Neural cell (in vitro differentiated cells): ENCODE results near the gene GLA. TPM values are rescaled to one million over a fixed set of nuclear protein-coding genes. Genes with fewer than 3 reads are reported as not detected.

Source experiments
- H2AFZ ChIP-seq: fragments of 200-600, 300-800 bp; sonication (generic), shearing (Covaris generic); 2 replicates; pipeline ENCODE4 v1.6.0; 2014; ENCODE audit warnings: low read depth, mild to moderate bottlenecking, antibody characterized with exemption, low read length, moderate library complexity
- H3F3A ChIP-seq: fragments of 200-600 bp; shearing (Covaris generic); 2 replicates; pipeline ENCODE4 v1.6.1; 2016; ENCODE audit warnings: mild to moderate bottlenecking, moderate library complexity, mixed read lengths, antibody characterized with exemption, low read length; ENCODE audit not compliant: insufficient read depth, poor library complexity, severe bottlenecking
- H3K27ac ChIP-seq: fragments of 200-600, 300-800 bp; sonication (generic), shearing (Covaris generic); 2 replicates; pipeline ENCODE4 v1.5.1; 2014; ENCODE audit warnings: mild to moderate bottlenecking, low read length, moderate library complexity
- H3K27me3 ChIP-seq: fragments of 300-800, 200-600 bp; sonication (generic), shearing (Covaris generic); 2 replicates; pipeline ENCODE4 v1.6.0; 2014; ENCODE audit warnings: mild to moderate bottlenecking, low read depth, low read length, moderate library complexity; ENCODE audit not compliant: insufficient read depth
- H3K36me3 ChIP-seq: fragments of 300-800, 200-600 bp; sonication (generic), shearing (Covaris generic); 2 replicates; pipeline ENCODE4 v1.5.1; 2014; ENCODE audit warnings: mild to moderate bottlenecking, antibody characterized with exemption, low read length, moderate library complexity; ENCODE audit not compliant: insufficient read depth
- H3K4me2 ChIP-seq: fragments of 300-800, 200-600 bp; sonication (generic), shearing (Covaris generic); 2 replicates; pipeline ENCODE4 v1.6.0; 2014; ENCODE audit warnings: mild to moderate bottlenecking, low read length
- H3K4me3 ChIP-seq: fragments of 300-800, 200-600 bp; sonication (generic), shearing (Covaris generic); 2 replicates; pipeline ENCODE4 v1.5.1; 2014; ENCODE audit warnings: mild to moderate bottlenecking, low read length, moderate library complexity
- H3K79me2 ChIP-seq: fragments of 200-600 bp; shearing (Covaris generic); replicated peaks from 2 replicates; pipeline ENCODE4 v1.6.0; 2014; ENCODE audit warnings: mild to moderate bottlenecking, low read length, moderate library complexity; ENCODE audit not compliant: insufficient read depth
- H3K9ac ChIP-seq: fragments of 300-800, 200-600 bp; sonication (generic), shearing (Covaris generic); 2 replicates; pipeline ENCODE4 v1.6.1; 2016; ENCODE audit warnings: mild to moderate bottlenecking, low read length, mixed read lengths
- H3K9me2 ChIP-seq: fragments of 200-600 bp; shearing (Covaris generic); 2 replicates; pipeline ENCODE4 v1.6.1; 2016; ENCODE audit warnings: mild to moderate bottlenecking, low read length, mixed read lengths; ENCODE audit not compliant: insufficient read depth
- H3K9me3 ChIP-seq: fragments of 200-600, 300-800 bp; sonication (generic), shearing (Covaris generic); 2 replicates; pipeline ENCODE4 v1.6.1; 2016; ENCODE audit warnings: mild to moderate bottlenecking, mixed run types, low read length, moderate library complexity, mixed read lengths
- H4K20me1 ChIP-seq: fragments of 200-600 bp; shearing (Covaris generic); 2 replicates; pipeline ENCODE4 v1.6.1; 2016; ENCODE audit warnings: mild to moderate bottlenecking, mixed run types; ENCODE audit not compliant: insufficient read depth
- CTCF ChIP-seq: fragments of 450-650 bp; IDR thresholded peaks from 2 replicates; pipeline ENCODE4 v1.5.1; 2014; ENCODE audit warnings: antibody characterized with exemption, mild to moderate bottlenecking, moderate library complexity; ENCODE audit not compliant: poor library complexity, severe bottlenecking
- EP300 ChIP-seq: fragments of 450-650 bp; conservative IDR thresholded peaks from 2 replicates; pipeline ENCODE4 v1.6.1; 2014; ENCODE audit warnings: antibody characterized with exemption, mild to moderate bottlenecking, moderate library complexity; ENCODE audit not compliant: poor library complexity, severe bottlenecking
- EZH2 ChIP-seq: fragments of 200-600, 300-800 bp; shearing (Covaris generic), sonication (generic); IDR thresholded peaks from 2 replicates; pipeline ENCODE4 v1.6.1; 2014; ENCODE audit warnings: antibody characterized with exemption, low read length, borderline replicate concordance, mild to moderate bottlenecking; ENCODE audit not compliant: insufficient read depth, poor library complexity, severe bottlenecking
- MXI1 ChIP-seq: fragments of 450-650 bp; conservative IDR thresholded peaks from 2 replicates; pipeline ENCODE4 v1.6.1; 2014; ENCODE audit warnings: antibody characterized with exemption, mild to moderate bottlenecking; ENCODE audit not compliant: poor library complexity, severe bottlenecking
- POLR2AphosphoS5 ChIP-seq: IDR thresholded peaks from 2 replicates; pipeline ENCODE4 v1.6.1; 2012
- RAD21 ChIP-seq: fragments of 450-650 bp; conservative IDR thresholded peaks from 2 replicates; pipeline ENCODE4 v1.6.1; 2014; ENCODE audit warnings: antibody characterized with exemption, mild to moderate bottlenecking, moderate library complexity
- REST ChIP-seq: IDR thresholded peaks from 2 replicates; pipeline ENCODE4 v1.6.1; 2012; ENCODE audit warnings: borderline replicate concordance
- SMC3 ChIP-seq: fragments of 450-650 bp; conservative IDR thresholded peaks from 2 replicates; pipeline ENCODE4 v1.6.1; 2014; ENCODE audit warnings: antibody characterized with exemption, mild to moderate bottlenecking, moderate library complexity; ENCODE audit not compliant: poor library complexity
- TAF1 ChIP-seq: IDR thresholded peaks from 2 replicates; pipeline ENCODE4 v1.6.1; 2012; ENCODE audit warnings: low read depth
- polyA plus RNA-seq: library from polyadenylated mRNA; depleted of rRNA; stranded (reverse); fragments of >200 nt; gene quantifications from 2 replicates; pipeline ENCODE4 v1.2.3, GENCODE V29; 2014

The GLA gene
- polyA plus RNA-seq, 1 donor from 2014 or later: 39.0 TPM

- TF ChIP-seq CTCF (no peak), REST (no peak), POLR2AphosphoS5 (no peak), MXI1 (no peak), SMC3 (no peak), EP300 (no peak), TAF1 (no peak), EZH2 (no peak), RAD21 (no peak)
- H3K9me3 ChIP-seq: no peaks in the 10 kb centered on the region
- no peaks in the 10 kb centered on the region for H3K36me3 ChIP-seq
- H3K79me2 ChIP-seq: no peaks in the 10 kb centered on the region
- no peak overlapping the region for H3K4me3 ChIP-seq
- no peak overlapping the region for H3K4me2 ChIP-seq
- no peak overlapping the region for H2AFZ ChIP-seq
- no peaks in the 10 kb centered on the region for H3K9me2 ChIP-seq
- H3K27me3 ChIP-seq: no peaks in the 10 kb centered on the region
- no peaks in the 10 kb centered on the region for H4K20me1 ChIP-seq
- H3K9ac ChIP-seq: no peak overlapping the region
- no peaks in the 10 kb centered on the region for H3F3A ChIP-seq
- no peak overlapping the region for H3K27ac ChIP-seq
Observed at GRCh38 chrX:101357166-101357795, 50.4 kb downstream of the GLA start.

GRCh38 chrX:101349193-101349562, 58.5 kb downstream of the GLA start:
- peak overlapping the region; percentile 27 for H2AFZ ChIP-seq
- no peak for TF ChIP-seq RAD21
- H3K9me3 ChIP-seq: no peaks in the 10 kb centered on the region
- no peaks in the 10 kb centered on the region for H4K20me1 ChIP-seq
- H3K4me3 ChIP-seq: peak overlapping the region; percentile 82
- H3K27ac ChIP-seq: no peak overlapping the region
- no peak overlapping the region for H3K4me2 ChIP-seq
- peak overlapping the region; percentile 48 for H3K9ac ChIP-seq
- no peaks in the 10 kb centered on the region for H3K36me3 ChIP-seq
- H3K27me3 ChIP-seq: no peaks in the 10 kb centered on the region
- no peaks in the 10 kb centered on the region for H3K9me2 ChIP-seq
- H3F3A ChIP-seq: no peaks in the 10 kb centered on the region
- H3K79me2 ChIP-seq: no peaks in the 10 kb centered on the region
